Caco-2 (cell line): ENCODE results near the gene ABHD6. TPM values are rescaled to one million over a fixed set of nuclear protein-coding genes. Genes with fewer than 3 reads are reported as not detected.

Source experiments
- BruUV-seq: library from RNA; stranded (reverse); fragments of 400-500 nt; replicated peaks from 2 replicates; lab custom pipeline; 2021; lab: Mats Ljungman, UMichigan
- CTCF ChIA-PET: fragments of 300-600 bp; sonication (Branson Sonifier 250); formaldehyde crosslinking; loops from one replicate; lab custom pipeline; 2022; ENCODE audit warnings: antibody characterized with exemption; lab: Charles Lee
- POLR2A ChIA-PET: fragments of 300-600 bp; sonication (Branson Sonifier 250); formaldehyde crosslinking; loops from one replicate; lab custom pipeline; 2022; ENCODE audit warnings: antibody characterized with exemption; lab: Charles Lee
- DNase-seq, 2 experiments: peaks; one replicate each; pipeline versions ENCODE4 v3.0.0 to v3.0.0-alpha.2; 2020 to 2022
- H3K27me3 ChIP-seq: replicated peaks from 2 replicates; pipeline ENCODE4 v1.6.0; 2011; ENCODE audit warnings: low read length; ENCODE audit not compliant: control insufficient read depth, insufficient read depth
- H3K36me3 ChIP-seq: 2 replicates; pipeline ENCODE4 v1.5.1; 2011; ENCODE audit warnings: low read length; ENCODE audit not compliant: control insufficient read depth, insufficient read depth
- H3K4me1 ChIP-seq: fragments of 250-450 bp; sonication (Bioruptor Pico); 2 replicates; pipeline ENCODE4 v1.5.1; 2020; ENCODE audit warnings: mild to moderate bottlenecking
- H3K4me3 ChIP-seq: 2 replicates; pipeline ENCODE4 v1.5.1; 2011; ENCODE audit warnings: low read depth, mild to moderate bottlenecking, control low read depth, low read length
- H3K9me3 ChIP-seq: fragments of 250-450 bp; sonication (Bioruptor Pico); 2 replicates; pipeline ENCODE4 v1.5.1; 2020; ENCODE audit warnings: mild to moderate bottlenecking, moderate library complexity
- H3K27ac Mint-ChIP-seq: one replicate; pipeline ENCODE4 v1.8.0; 2022; ENCODE audit warnings: mixed read lengths; ENCODE audit not compliant: unreplicated experiment
- H3K27me3 Mint-ChIP-seq: one replicate; pipeline ENCODE4 v1.8.0; 2022; ENCODE audit warnings: mixed read lengths; ENCODE audit not compliant: insufficient read depth, unreplicated experiment
- H3K36me3 Mint-ChIP-seq: one replicate; pipeline ENCODE4 v1.8.0; 2022; ENCODE audit warnings: mild to moderate bottlenecking, mixed read lengths; ENCODE audit not compliant: insufficient read depth, unreplicated experiment
- H3K4me1 Mint-ChIP-seq: one replicate; pipeline ENCODE4 v1.8.0; 2022; ENCODE audit warnings: low read depth, mixed read lengths; ENCODE audit not compliant: unreplicated experiment
- H3K4me3 Mint-ChIP-seq: one replicate; pipeline ENCODE4 v1.8.0; 2022; ENCODE audit warnings: mild to moderate bottlenecking, moderate library complexity, mixed read lengths; ENCODE audit not compliant: unreplicated experiment
- H3K9me3 Mint-ChIP-seq: one replicate; pipeline ENCODE4 v1.8.0; 2022; ENCODE audit warnings: mixed read lengths; ENCODE audit not compliant: unreplicated experiment
- intact Hi-C: fragments of 100-400 bp; cut with micrococcal nuclease; formaldehyde crosslinking; loops from one replicate; pipeline ENCODE4 v1.10.0; 2022; ENCODE audit not compliant: unreplicated experiment
- total RNA-seq: library from RNA; stranded (reverse); gene quantifications from 2 replicates; pipeline ENCODE4 v1.2.3, GENCODE V29; 2022
- TF ChIP-seq, protein P1 (sequence below), 2 experiments: fragments of 200-600 bp in 1 of 2; IDR thresholded peaks; 1 replicate in 1 of 2; 2 replicates in 1 of 2; pipeline versions ENCODE4 v1.5.1 to v1.8.0; 2011 to 2022; ENCODE audit warnings: antibody characterized with exemption in 1 of 2, control low read depth in 1 of 2, inconsistent platforms in 1 of 2, low read depth in 1 of 2, low read length in 1 of 2, mild to moderate bottlenecking in 1 of 2, moderate library complexity in 1 of 2; ENCODE audit not compliant: insufficient read depth in 1 of 2, severe bottlenecking in 1 of 2, unreplicated experiment in 1 of 2

ABHD6 gene
- total RNA-seq, 1 experiment from 2014 or later, result 16.1 TPM

DNA sequence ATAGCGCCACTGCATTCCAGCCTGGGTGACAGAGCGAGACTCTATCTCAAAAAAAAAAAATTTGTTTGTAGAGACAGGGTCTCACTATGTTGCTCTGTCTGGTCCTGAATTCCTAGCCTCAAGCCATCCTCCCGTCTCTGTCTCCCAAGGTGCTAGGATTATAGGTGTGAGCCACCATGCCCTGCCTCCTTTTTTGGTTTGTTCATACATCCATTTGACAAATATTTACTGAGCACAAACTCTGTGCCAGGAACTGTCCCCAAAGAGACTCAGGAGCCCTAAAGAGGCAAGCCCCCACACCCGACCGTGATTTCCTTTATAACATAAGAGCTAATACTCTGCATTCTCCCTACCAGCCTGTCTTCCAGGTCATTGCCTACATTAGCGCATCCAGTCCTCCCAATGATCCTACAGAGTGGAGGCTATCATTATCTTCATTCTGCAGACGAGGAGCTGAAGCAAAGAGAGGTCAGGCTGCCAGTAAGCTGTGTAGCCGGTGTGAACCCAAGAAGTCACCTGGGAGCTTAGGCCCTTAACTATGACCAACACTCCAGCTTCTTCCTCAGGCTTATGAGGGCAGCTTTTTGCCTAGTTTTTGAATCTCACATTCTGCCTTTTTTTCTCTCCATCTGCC is 88.8 kb downstream of the ABHD6 start:
- Mint-ChIP-seq H3K36me3 (peaks cover 4% of the 10 kb centered on the region), H3K4me3 (no peak overlapping the region), H3K27me3 (no peaks in the 10 kb centered on the region), H3K4me1 (peaks cover 6% of the 10 kb centered on the region), H3K9me3 (no peaks in the 10 kb centered on the region), H3K27ac (no peak overlapping the region)
- ChIA-PET CTCF (interaction anchor here (0.8 kb wide), 1 partner anchor 20 kb away, joined by 3 read pairs; the partner anchor contains the start of genes HTD2 and RPP14), POLR2A (no interaction called here)
- TF ChIP-seq, protein P1, sequence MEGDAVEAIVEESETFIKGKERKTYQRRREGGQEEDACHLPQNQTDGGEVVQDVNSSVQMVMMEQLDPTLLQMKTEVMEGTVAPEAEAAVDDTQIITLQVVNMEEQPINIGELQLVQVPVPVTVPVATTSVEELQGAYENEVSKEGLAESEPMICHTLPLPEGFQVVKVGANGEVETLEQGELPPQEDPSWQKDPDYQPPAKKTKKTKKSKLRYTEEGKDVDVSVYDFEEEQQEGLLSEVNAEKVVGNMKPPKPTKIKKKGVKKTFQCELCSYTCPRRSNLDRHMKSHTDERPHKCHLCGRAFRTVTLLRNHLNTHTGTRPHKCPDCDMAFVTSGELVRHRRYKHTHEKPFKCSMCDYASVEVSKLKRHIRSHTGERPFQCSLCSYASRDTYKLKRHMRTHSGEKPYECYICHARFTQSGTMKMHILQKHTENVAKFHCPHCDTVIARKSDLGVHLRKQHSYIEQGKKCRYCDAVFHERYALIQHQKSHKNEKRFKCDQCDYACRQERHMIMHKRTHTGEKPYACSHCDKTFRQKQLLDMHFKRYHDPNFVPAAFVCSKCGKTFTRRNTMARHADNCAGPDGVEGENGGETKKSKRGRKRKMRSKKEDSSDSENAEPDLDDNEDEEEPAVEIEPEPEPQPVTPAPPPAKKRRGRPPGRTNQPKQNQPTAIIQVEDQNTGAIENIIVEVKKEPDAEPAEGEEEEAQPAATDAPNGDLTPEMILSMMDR (IDR thresholded peaks at IDR 0.05; ENCODE audit: insufficient read depth in 1 of 2, low read depth in 1 of 2, low read length in 1 of 2, severe bottlenecking in 1 of 2, unreplicated experiment in 1 of 2), result no peak
- no peaks in the 10 kb centered on the region for H3K27me3 ChIP-seq
- intact Hi-C loops, result loop anchor here (5.0 to 10.0 kb wide), 2 partner anchors 211 to 308 kb away; partner anchors contain the start of gene ACOX2
- no peaks in the 10 kb centered on the region for H3K9me3 ChIP-seq
- DNase-seq, result no peak
- H3K4me3 ChIP-seq, result no peak overlapping the region
- no TSS peak for BruUV-seq
- H3K36me3 ChIP-seq, result no peaks in the 10 kb centered on the region
- peaks cover 17% of the 10 kb centered on the region for H3K4me1 ChIP-seq

DNA sequence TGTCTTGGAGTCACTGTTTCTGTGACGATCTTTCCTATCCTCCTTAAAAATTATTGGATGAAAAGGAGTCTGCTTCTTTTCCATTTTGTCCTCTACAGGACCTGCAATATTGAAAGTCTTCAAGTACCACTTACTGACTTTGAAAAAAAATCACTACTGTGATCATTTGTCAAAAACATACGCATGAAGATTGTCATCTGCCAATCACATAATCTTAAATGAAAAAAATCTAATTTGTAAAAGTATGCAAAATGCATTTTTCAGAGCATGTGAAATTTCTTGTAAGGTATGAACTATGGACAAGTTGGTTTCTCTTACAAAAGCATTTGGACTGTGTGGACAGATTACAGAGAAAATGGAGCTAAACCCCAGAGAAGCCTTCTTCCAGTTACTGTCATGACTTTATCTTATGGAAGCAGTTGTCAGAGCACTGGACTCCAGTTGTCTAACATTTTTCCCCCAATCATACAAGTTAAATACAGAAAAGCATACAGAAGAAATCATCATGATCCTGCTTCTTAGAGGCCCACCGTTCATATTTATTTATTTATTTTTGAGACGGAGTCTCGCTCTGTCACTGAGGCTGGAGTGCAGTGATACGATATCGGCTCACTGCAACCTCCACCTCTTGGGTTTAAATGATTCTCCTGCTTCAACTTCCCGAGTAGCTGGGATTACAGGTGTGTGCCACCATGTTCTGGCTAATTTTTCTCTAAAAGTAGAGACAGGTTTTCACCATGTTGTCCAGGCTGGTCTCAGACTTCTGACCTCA is 91.7 kb downstream of the ABHD6 start:
- Histone ChIP-seq H3K9me3 (no peaks in the 10 kb centered on the region), H3K27me3 (no peaks in the 10 kb centered on the region; the same call in 1 of the 2 replicates), H3K4me1 (peaks cover 17% of the 10 kb centered on the region), H3K36me3 (no peaks in the 10 kb centered on the region), H3K4me3 (no peak overlapping the region)
- H3K4me3 Mint-ChIP-seq, result no peak overlapping the region
- no peak for DNase-seq
- H3K4me1 Mint-ChIP-seq, result peaks cover 6% of the 10 kb centered on the region
- TF ChIP-seq, protein P1 (IDR thresholded peaks at IDR 0.05; ENCODE audit: insufficient read depth in 1 of 2, low read depth in 1 of 2, low read length in 1 of 2, severe bottlenecking in 1 of 2, unreplicated experiment in 1 of 2), result no peak
- ChIA-PET CTCF (no interaction called here), POLR2A (no interaction called here)
- intact Hi-C loops, result loop anchor here (5.0 to 10.0 kb wide), 2 partner anchors 208 to 305 kb away; partner anchors contain the start of gene ACOX2
- no peak overlapping the region for H3K27ac Mint-ChIP-seq
- no TSS peak for BruUV-seq
- H3K9me3 Mint-ChIP-seq, result no peaks in the 10 kb centered on the region
- H3K36me3 Mint-ChIP-seq, result no peaks in the 10 kb centered on the region
- H3K27me3 Mint-ChIP-seq, result no peaks in the 10 kb centered on the region

DNA sequence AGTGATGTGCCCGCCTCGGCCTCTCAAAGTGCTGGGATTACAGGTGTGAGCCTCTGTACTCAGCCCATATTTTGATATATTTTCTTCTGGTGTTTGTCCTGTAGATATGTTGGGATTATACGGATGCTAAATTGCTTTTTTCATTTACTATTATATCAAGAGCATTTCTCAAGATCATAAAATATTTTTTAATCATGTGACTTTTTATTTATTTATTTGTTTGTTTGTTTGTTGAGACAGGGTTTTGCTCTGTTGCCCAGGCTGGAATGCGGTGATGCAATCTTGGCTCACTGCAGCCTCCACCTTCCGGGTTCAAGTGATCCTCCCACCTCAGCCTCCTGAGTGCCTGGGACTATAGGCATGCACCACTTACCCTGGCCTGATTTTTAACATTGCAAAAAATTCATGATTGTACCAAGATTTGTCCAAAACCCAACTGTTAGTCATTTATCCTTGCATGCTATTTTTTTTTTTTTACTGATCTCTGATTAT is 92.4 kb downstream of the ABHD6 start:
- no peaks in the 10 kb centered on the region for H3K36me3 ChIP-seq
- H3K9me3 ChIP-seq, result no peaks in the 10 kb centered on the region
- Mint-ChIP-seq H3K9me3 (no peaks in the 10 kb centered on the region), H3K36me3 (no peaks in the 10 kb centered on the region), H3K4me1 (peaks cover 13% of the 10 kb centered on the region), H3K4me3 (no peak overlapping the region), H3K27ac (no peak overlapping the region), H3K27me3 (no peaks in the 10 kb centered on the region)
- H3K27me3 ChIP-seq, result no peaks in the 10 kb centered on the region; the same call in 1 of the 2 replicates
- intact Hi-C loops, result loop anchor here (5.0 to 10.0 kb wide), 2 partner anchors 207 to 305 kb away; partner anchors contain the start of gene ACOX2
- TF ChIP-seq, protein P1 (IDR thresholded peaks at IDR 0.05; ENCODE audit: insufficient read depth in 1 of 2, low read depth in 1 of 2, low read length in 1 of 2, severe bottlenecking in 1 of 2, unreplicated experiment in 1 of 2), result no peak
- H3K4me1 ChIP-seq, result peaks cover 14% of the 10 kb centered on the region
- no TSS peak for BruUV-seq
- CTCF ChIA-PET, result no interaction called here
- POLR2A ChIA-PET, result no interaction called here
- DNase-seq, result no peak
- H3K4me3 ChIP-seq, result no peak overlapping the region
